Astrocyte (in vitro differentiated cells and primary cell): Measurements from ENCODE around the gene GPLD1. TPM values are rescaled to one million over a fixed set of nuclear protein-coding genes. Genes with fewer than 3 reads are reported as not detected.

ENCODE experiments used
- total RNA-seq: library from RNA; stranded (reverse); gene quantifications from 2 replicates; pipeline ENCODE4 v1.2.1, GENCODE V29; 2021

GPLD1 gene
- total RNA-seq, 1 donor from 2014 or later, result 0.75 TPM

Other genes starting within 250 kb of the GPLD1 start
- gene DCDC2, start 131.5 kb downstream of the GPLD1 start, total RNA-seq, result 3.2 and 4.5 TPM in 2 replicates
- 57.3 and 68.9 TPM in 2 replicates for gene MRS2, start 86.6 kb downstream of the GPLD1 start, total RNA-seq
- 3.7 and 5.0 TPM in 2 replicates for gene ALDH5A1, start 5.4 kb upstream of the GPLD1 start, total RNA-seq
- 0.05 and 0.10 TPM in 2 replicates for gene KIAA0319, start 156.6 kb upstream of the GPLD1 start, total RNA-seq
- 27.2 and 27.3 TPM in 2 replicates for gene TDP2, start 177.3 kb upstream of the GPLD1 start, total RNA-seq
- gene ACOT13, start 177.5 kb upstream of the GPLD1 start, total RNA-seq, result 33.3 and 35.9 TPM in 2 replicates
- gene C6orf62, start 229.6 kb upstream of the GPLD1 start, total RNA-seq, result 162 and 178 TPM in 2 replicates